B cell (primary cell): ENCODE results near the gene SPAG5. TPM values are rescaled to one million over a fixed set of nuclear protein-coding genes. Genes with fewer than 3 reads are reported as not detected.

Experiments used
- ATAC-seq: fragments of 200-7000 bp; cut with Tn5 transposase; one replicate; pipeline ENCODE4 v1.10.0; 2021; ENCODE audit warnings: low read depth, mild to moderate bottlenecking, moderate number of reproducible peaks, moderate library complexity
- CTCF ChIA-PET: fragments of 350-600 bp; sonication (Branson Sonifier 250); formaldehyde crosslinking; loops from one replicate; lab custom pipeline; 2021; ENCODE audit warnings: antibody characterized with exemption, inconsistent platforms; lab: Charles Lee
- POLR2A ChIA-PET: fragments of 350-600 bp; sonication (Branson Sonifier 250); formaldehyde crosslinking; loops from one replicate; lab custom pipeline; 2021; ENCODE audit warnings: antibody characterized with exemption; lab: Charles Lee
- DNase-seq: peaks from one replicate; pipeline ENCODE4 v3.0.0; 2013
- H2AFZ ChIP-seq: 2 replicates; pipeline ENCODE4 v1.6.1; 2012; ENCODE audit warnings: mild to moderate bottlenecking, low read depth, low read length; ENCODE audit not compliant: insufficient read depth, poor library complexity, severe bottlenecking
- H3K27ac ChIP-seq, 2 donors: 1 replicate in 1 of 2; 2 replicates in 1 of 2; pipeline ENCODE4 v1.5.1; 2012 to 2013; ENCODE audit warnings: low read length in 2 of 2, mild to moderate bottlenecking in 2 of 2, moderate library complexity in 1 of 2
- H3K27me3 ChIP-seq, 4 experiments: fragments of 200-600 bp in 1 of 4; sonication (generic) in 1 of 4; replicated peaks in 1 of 4; 1 replicate in 2 of 4; 2 replicates in 2 of 4; pipeline versions ENCODE4 v1.6.1 to v1.7.0; 2013 to 2016; ENCODE audit warnings: low read length in 3 of 4, mild to moderate bottlenecking in 2 of 4, mixed read lengths in 1 of 4, moderate library complexity in 1 of 4; ENCODE audit not compliant: insufficient read depth in 4 of 4, control insufficient read depth in 3 of 4; ENCODE audit errors: control extremely low read depth in 1 of 4
- H3K36me3 ChIP-seq, 2 experiments: replicated peaks in 1 of 2; 1 replicate in 1 of 2; 2 replicates in 1 of 2; pipeline versions ENCODE4 v1.6.1 to v1.7.1; 2013; ENCODE audit warnings: low read length in 1 of 2; ENCODE audit not compliant: insufficient read depth in 2 of 2, control insufficient read depth in 1 of 2; ENCODE audit errors: control extremely low read depth in 1 of 2, extremely low read depth in 1 of 2
- H3K4me1 ChIP-seq, 2 donors: fragments of 200-600 bp in 1 of 2; sonication (generic) in 1 of 2; 1 replicate in 1 of 2; 2 replicates in 1 of 2; pipeline versions ENCODE4 v1.5.1 to v1.6.1; 2013 to 2017; ENCODE audit warnings: low read length in 2 of 2; ENCODE audit not compliant: control insufficient read depth in 2 of 2, insufficient read depth in 2 of 2
- H3K4me2 ChIP-seq: replicated peaks from 2 replicates; pipeline ENCODE3; 2012; ENCODE audit warnings: mild to moderate bottlenecking, low read depth, low read length; ENCODE audit not compliant: poor library complexity, severe bottlenecking
- H3K4me3 ChIP-seq, 5 experiments: fragments of 200-600 bp in 1 of 5; sonication (generic) in 1 of 5; 1 replicate in 3 of 5; 2 replicates in 2 of 5; pipeline versions ENCODE4 v1.5.1 to v1.7.0; 2011 to 2016; ENCODE audit warnings: low read length in 4 of 5, mild to moderate bottlenecking in 4 of 5, low read depth in 2 of 5, control low read depth in 1 of 5, moderate library complexity in 1 of 5; ENCODE audit not compliant: insufficient read depth in 1 of 5; ENCODE audit errors: control extremely low read depth in 1 of 5, extremely low read depth in 1 of 5
- H3K79me2 ChIP-seq: fragments of 200-600 bp; sonication (generic); one replicate; pipeline ENCODE4 v1.6.0; 2016; ENCODE audit warnings: low read length; ENCODE audit not compliant: control insufficient read depth, insufficient read depth
- H3K9ac ChIP-seq: fragments of 200-600 bp; sonication (generic); 2 replicates; pipeline ENCODE4 v1.6.1; 2017; ENCODE audit warnings: mild to moderate bottlenecking, low read length, moderate library complexity
- H3K9me3 ChIP-seq, 3 donors: one replicate each; pipeline versions ENCODE4 v1.6.1 to v1.7.1; 2013; ENCODE audit warnings: low read length in 2 of 3; ENCODE audit not compliant: control insufficient read depth in 2 of 3, insufficient read depth in 1 of 3; ENCODE audit errors: control extremely low read depth in 1 of 3
- H4K20me1 ChIP-seq: 2 replicates; pipeline ENCODE4 v1.6.0; 2012; ENCODE audit warnings: mild to moderate bottlenecking, low read length; ENCODE audit not compliant: insufficient read depth, control insufficient read depth, poor library complexity, severe bottlenecking
- H3K27ac Mint-ChIP-seq: one replicate; pipeline ENCODE4 v1.8.0; 2021; ENCODE audit warnings: mixed read lengths
- H3K27me3 Mint-ChIP-seq: one replicate; pipeline ENCODE4 v1.8.0; 2021; ENCODE audit warnings: mixed read lengths
- H3K4me1 Mint-ChIP-seq: one replicate; pipeline ENCODE4 v1.8.0; 2021; ENCODE audit warnings: mixed read lengths
- H3K4me3 Mint-ChIP-seq: one replicate; pipeline ENCODE4 v1.8.0; 2021; ENCODE audit warnings: mixed read lengths
- H3K9me3 Mint-ChIP-seq: one replicate; pipeline ENCODE4 v1.8.0; 2022; ENCODE audit warnings: mixed read lengths; ENCODE audit not compliant: insufficient read depth
- EZH2 ChIP-seq: IDR thresholded peaks from 2 replicates; pipeline ENCODE4 v1.6.1; 2012; ENCODE audit warnings: borderline replicate concordance, low read depth, mild to moderate bottlenecking, moderate library complexity, low read length; ENCODE audit not compliant: insufficient read depth, poor library complexity, severe bottlenecking
- WGBS: methylation state at CpG from one replicate; pipeline ENCODE4 v1.1.5; 2013; ENCODE audit warnings: missing lambda C conversion rate; ENCODE audit not compliant: insufficient coverage; 5-methylcytosine and 5-hydroxymethylcytosine counted together
- intact Hi-C: fragments of 100-400 bp; cut with micrococcal nuclease; formaldehyde crosslinking; loops from one replicate; pipeline ENCODE4 v1.10.0; 2022
- polyA plus RNA-seq: library from polyadenylated mRNA; depleted of rRNA; stranded (reverse); fragments of >200 nt; gene quantifications from 2 replicates; pipeline ENCODE4 v1.2.3, GENCODE V29; 2012
- total RNA-seq, 2 donors: library from RNA; stranded (reverse); fragments of 120-200 nt in 1 of 2; gene quantifications; 1 replicate in 1 of 2; 2 replicates in 1 of 2; pipeline versions ENCODE4 v1.2.3 to v1.2.4, GENCODE V29; 2013 to 2022
- TF ChIP-seq, protein P1 (sequence below): fragments of 200-600 bp; IDR thresholded peaks from one replicate; pipeline ENCODE4 v1.8.0; 2022; ENCODE audit warnings: antibody characterized with exemption, mild to moderate bottlenecking

The SPAG5 gene
- total and polyA plus RNA-seq, 2 donors (not counting 1 experiment from before 2014, with no cell fraction given): 4.7 to 8.0 TPM

DNA sequence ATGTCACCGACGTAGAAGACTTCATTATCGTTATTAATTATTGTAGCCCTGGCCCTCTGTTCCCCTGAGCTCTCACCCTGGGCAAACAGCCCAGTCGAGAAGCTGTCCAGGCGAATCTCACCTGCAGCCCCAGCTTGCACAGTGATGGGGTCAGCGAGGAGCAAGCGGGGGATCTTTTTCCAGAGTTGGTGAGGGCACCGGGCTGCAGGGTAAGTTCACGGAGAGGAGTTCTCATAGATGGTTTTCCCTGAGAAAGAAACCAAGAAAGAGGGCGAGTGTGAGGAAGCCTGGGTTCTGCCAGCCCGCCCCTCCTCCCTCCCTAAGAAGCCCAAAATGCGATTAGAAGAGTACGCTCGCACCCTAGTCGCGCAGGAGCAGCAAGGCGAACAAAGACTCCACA is 436 bp downstream of the SPAG5 start:
- peaks cover 19% of the 10 kb centered on the region in 2 donors for H3K4me1 ChIP-seq
- no peaks in the 10 kb centered on the region for H3K9me3 Mint-ChIP-seq
- H3K36me3 ChIP-seq: no peaks in the 10 kb centered on the region
- no peaks in the 10 kb centered on the region for H3K9me3 ChIP-seq
- no peaks in the 10 kb centered on the region for H3K27me3 ChIP-seq
- no peaks in the 10 kb centered on the region for H3K79me2 ChIP-seq
- WGBS: 10% methylated on average over 15 of the region's 17 CpGs
- intact Hi-C loops: no loop called here
- DNase-seq (no peak), ATAC-seq (no peak)
- ChIA-PET CTCF (interaction anchor here (1.0 to 1.8 kb wide), 6 partner anchors 10 to 103 kb away, joined by 3 to 7 read pairs (median 3); no protein-coding TSS in a partner anchor), POLR2A (interaction anchor here (1.1 to 1.5 kb wide), 3 partner anchors 20 to 47 kb away, joined by 3 to 5 read pairs (median 3); partner anchors contain the start of genes ALDOC and BLTP2)
- peak overlapping the region; percentile 98 for H3K27ac Mint-ChIP-seq
- H2AFZ ChIP-seq: peak overlapping the region; percentile 91
- TF ChIP-seq, protein P1, sequence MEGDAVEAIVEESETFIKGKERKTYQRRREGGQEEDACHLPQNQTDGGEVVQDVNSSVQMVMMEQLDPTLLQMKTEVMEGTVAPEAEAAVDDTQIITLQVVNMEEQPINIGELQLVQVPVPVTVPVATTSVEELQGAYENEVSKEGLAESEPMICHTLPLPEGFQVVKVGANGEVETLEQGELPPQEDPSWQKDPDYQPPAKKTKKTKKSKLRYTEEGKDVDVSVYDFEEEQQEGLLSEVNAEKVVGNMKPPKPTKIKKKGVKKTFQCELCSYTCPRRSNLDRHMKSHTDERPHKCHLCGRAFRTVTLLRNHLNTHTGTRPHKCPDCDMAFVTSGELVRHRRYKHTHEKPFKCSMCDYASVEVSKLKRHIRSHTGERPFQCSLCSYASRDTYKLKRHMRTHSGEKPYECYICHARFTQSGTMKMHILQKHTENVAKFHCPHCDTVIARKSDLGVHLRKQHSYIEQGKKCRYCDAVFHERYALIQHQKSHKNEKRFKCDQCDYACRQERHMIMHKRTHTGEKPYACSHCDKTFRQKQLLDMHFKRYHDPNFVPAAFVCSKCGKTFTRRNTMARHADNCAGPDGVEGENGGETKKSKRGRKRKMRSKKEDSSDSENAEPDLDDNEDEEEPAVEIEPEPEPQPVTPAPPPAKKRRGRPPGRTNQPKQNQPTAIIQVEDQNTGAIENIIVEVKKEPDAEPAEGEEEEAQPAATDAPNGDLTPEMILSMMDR: no peak
- TF ChIP-seq EZH2: no peak
- H3K4me3 ChIP-seq: peak overlapping the region; percentile 66 to 90 (median 79)
- H3K4me2 ChIP-seq: peak overlapping the region; percentile 95
- H3K4me3 Mint-ChIP-seq: peak overlapping the region; percentile 98
- H3K4me1 Mint-ChIP-seq: peaks cover 24% of the 10 kb centered on the region
- H3K9ac ChIP-seq: peak overlapping the region; percentile 96
- no peaks in the 10 kb centered on the region for H3K27me3 Mint-ChIP-seq
- H3K27ac ChIP-seq: peak overlapping the region; percentile 95 to 98
- H4K20me1 ChIP-seq: no peaks in the 10 kb centered on the region

DNA sequence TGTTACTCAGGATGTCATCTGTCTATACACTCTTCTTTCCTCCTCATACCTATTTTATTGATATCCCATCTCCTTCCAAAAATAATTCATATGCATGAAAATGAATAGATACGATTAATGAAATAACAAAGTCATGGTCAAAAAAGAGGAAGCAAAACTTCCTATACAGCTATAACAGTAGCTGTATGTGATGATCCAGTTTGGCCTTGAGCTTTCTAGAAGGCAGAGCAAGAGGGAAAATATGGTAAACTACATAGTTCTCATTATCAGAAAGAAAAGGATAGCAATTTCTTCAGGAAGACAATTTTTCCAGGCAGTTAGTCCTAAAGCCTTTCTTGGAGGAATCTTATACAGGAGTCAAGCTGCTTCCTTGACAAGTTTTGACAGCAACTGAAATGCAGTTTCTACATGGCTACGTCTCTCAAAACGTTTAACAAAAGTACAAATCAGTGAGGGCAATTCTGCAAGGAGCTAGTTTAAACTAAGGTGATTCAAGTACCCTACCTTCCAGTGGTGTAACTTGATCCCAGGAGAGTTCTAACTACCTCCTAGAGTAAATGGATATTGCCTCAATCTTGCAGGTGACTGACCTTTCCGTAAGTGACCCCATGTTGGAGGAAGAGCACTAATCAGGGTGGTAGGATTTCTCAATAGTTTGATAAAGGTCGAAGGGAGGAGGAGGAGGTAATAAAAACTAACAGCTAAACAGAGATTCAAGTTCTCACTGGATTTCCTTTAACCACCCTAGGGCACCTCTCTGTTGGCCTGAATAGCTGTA is 1.0 kb downstream of the SPAG5 start:
- TF ChIP-seq, protein P1: no peak
- TF ChIP-seq EZH2: no peak
- no peaks in the 10 kb centered on the region for H3K9me3 Mint-ChIP-seq
- Histone ChIP-seq H3K4me3 (no peak overlapping the region), H3K4me1 (peaks cover 19% of the 10 kb centered on the region in 2 donors), H2AFZ (peak overlapping the region; percentile 91), H3K9me3 (no peaks in the 10 kb centered on the region), H3K27ac (peak overlapping the region in 1 of 2 donors; percentile 37), H3K27me3 (no peaks in the 10 kb centered on the region), H4K20me1 (no peaks in the 10 kb centered on the region), H3K9ac (no peak overlapping the region), H3K4me2 (peak overlapping the region; percentile 95), H3K36me3 (no peaks in the 10 kb centered on the region), H3K79me2 (no peaks in the 10 kb centered on the region)
- no peak for ATAC-seq
- no peaks in the 10 kb centered on the region for H3K27me3 Mint-ChIP-seq
- ChIA-PET CTCF (interaction anchor here (1.0 to 1.5 kb wide), 5 partner anchors 10 to 102 kb away, joined by 3 to 6 read pairs (median 3); no protein-coding TSS in a partner anchor), POLR2A (interaction anchor here (0.6 to 1.3 kb wide), 3 partner anchors 19 to 26 kb away, joined by 3 read pairs; partner anchors contain the start of genes ALDOC and PIGS)
- DNase-seq: no peak
- H3K27ac Mint-ChIP-seq: peak overlapping the region; percentile 75
- WGBS: no CpG with 5 or more reads among the region's 5 CpGs
- H3K4me1 Mint-ChIP-seq: peaks cover 24% of the 10 kb centered on the region
- H3K4me3 Mint-ChIP-seq: peak overlapping the region; percentile 98
- intact Hi-C loops: no loop called here
